Esophagus (tissue), 2 donors: ENCODE data around the gene RPIA. TPM values are rescaled to one million over a fixed set of nuclear protein-coding genes. Genes with fewer than 3 reads are reported as not detected.
"Not testable (repeated sequence)": the region's sequence is repeated elsewhere in the genome, so short reads cannot be mapped to it uniquely, and the experiment has no call there.

Experiments used
- H3K27ac ChIP-seq, 2 donors: one replicate each; pipeline ENCODE4 v1.5.1; 2013; ENCODE audit warnings: low read depth in 2 of 2, mild to moderate bottlenecking in 2 of 2, inconsistent platforms in 1 of 2, low read length in 1 of 2, moderate library complexity in 1 of 2
- H3K27me3 ChIP-seq, 2 donors: one replicate each; pipeline ENCODE4 v1.6.1; 2013; ENCODE audit warnings: low read length in 2 of 2, control low read depth in 1 of 2, mild to moderate bottlenecking in 1 of 2; ENCODE audit not compliant: insufficient read depth in 2 of 2, control insufficient read depth in 1 of 2
- H3K36me3 ChIP-seq, 2 donors: one replicate each; pipeline ENCODE4 v1.6.1; 2013; ENCODE audit warnings: low read length in 1 of 2; ENCODE audit not compliant: control insufficient read depth in 2 of 2, insufficient read depth in 2 of 2
- H3K4me1 ChIP-seq, 2 donors: one replicate each; pipeline ENCODE4 v1.6.1; 2013; ENCODE audit warnings: low read length in 1 of 2; ENCODE audit not compliant: control insufficient read depth in 2 of 2, insufficient read depth in 2 of 2
- H3K4me3 ChIP-seq, 2 donors: one replicate each; pipeline ENCODE4 v1.5.1; 2013; ENCODE audit warnings: low read length in 2 of 2, mild to moderate bottlenecking in 2 of 2, low read depth in 1 of 2, moderate library complexity in 1 of 2
- H3K9me3 ChIP-seq, 2 donors: one replicate each; pipeline ENCODE4 v1.6.1; 2013; ENCODE audit warnings: mild to moderate bottlenecking in 2 of 2, low read depth in 1 of 2, low read length in 1 of 2, moderate library complexity in 1 of 2; ENCODE audit not compliant: control insufficient read depth in 2 of 2, insufficient read depth in 1 of 2
- WGBS, 2 donors: extraction: QIAGEN DNeasy Blood & Tissue Kit; methylation state at CpG; one replicate each; pipeline ENCODE4 v1.1.7; 2013; 5-methylcytosine and 5-hydroxymethylcytosine counted together
- polyA plus RNA-seq, 2 donors: library from polyadenylated mRNA; stranded (reverse); fragments of 200-250 nt; gene quantifications; one replicate each; pipeline ENCODE4 v1.2.3, GENCODE V29; 2013
- donor health status: healthy with polysubstance abuse.
- donor health status: Bipolar disorder and iron deficiency.

The RPIA gene
- polyA plus RNA-seq, result 10 to 100 TPM; 18.9 to 20.1 TPM

GRCh38 chr2:88691339-88692183, at the start of gene RPIA:
TSS of gene RPIA (plus strand) at chr2:88691673. CDS start at chr2:88691699, 26 bp downstream.
- 0% methylated on average over 65 to 71 of the region's 71 CpGs for WGBS, 2 donors
- peak within 1 kb of the TSS; percentile 88 to 92 for H3K4me3 ChIP-seq
- H3K27me3 ChIP-seq, result no peaks in the 10 kb centered on the region
- H3K4me1 ChIP-seq, result peaks cover 0 to 4% of the 10 kb centered on the region in 2 donors
- H3K36me3 ChIP-seq, result no peaks in the 10 kb centered on the region
- peak within 1 kb of the TSS; percentile 90 to 97 for H3K27ac ChIP-seq
- H3K9me3 ChIP-seq, result no peaks in the 10 kb centered on the region

- 51 to 66% methylated on average over 3 of the region's 3 CpGs for WGBS, 2 donors
- H3K27ac ChIP-seq, result no peak overlapping the region
- peaks cover 0 to 4% of the 10 kb centered on the region in 2 donors for H3K9me3 ChIP-seq
- no peaks in the 10 kb centered on the region for H3K27me3 ChIP-seq
- H3K36me3 ChIP-seq, result no peaks in the 10 kb centered on the region
- no peak overlapping the region for H3K4me3 ChIP-seq
- H3K4me1 ChIP-seq, result no peaks in the 10 kb centered on the region
These were observed 49.2 kb upstream of the RPIA start for GRCh38 chr2:88642278-88642677.

- H3K4me1 ChIP-seq, H3K36me3 ChIP-seq, H3K4me3 ChIP-seq, H3K9me3 ChIP-seq, H3K27ac ChIP-seq, H3K27me3 ChIP-seq: not testable (repeated sequence)
- WGBS, 2 donors, result 62 to 68% methylated on average over 2 of the region's 2 CpGs
These were observed 46.1 kb upstream of the RPIA start for GRCh38 chr2:88645291-88645882.

- no peak overlapping the region for H3K27ac ChIP-seq
- 75 to 89% methylated on average over 1 of the region's 1 CpG for WGBS, 2 donors
- H3K4me1 ChIP-seq, result no peaks in the 10 kb centered on the region
- no peak overlapping the region for H3K4me3 ChIP-seq
- no peaks in the 10 kb centered on the region for H3K27me3 ChIP-seq
- no peaks in the 10 kb centered on the region for H3K9me3 ChIP-seq
- H3K36me3 ChIP-seq, result no peaks in the 10 kb centered on the region
These were observed 39.8 kb upstream of the RPIA start for GRCh38 chr2:88651646-88652045.

- Histone ChIP-seq H3K27ac (no peak overlapping the region), H3K4me1 (peaks cover 2% of the 10 kb centered on the region in 2 donors)
- 75 to 81% methylated on average over 2 of the region's 2 CpGs for WGBS, 2 donors
These were observed 36.8 kb upstream of the RPIA start for GRCh38 chr2:88654714-88655113.

GRCh38 chr2:88656690-88657089, 34.8 kb upstream of the RPIA start:
- no peaks in the 10 kb centered on the region for H3K36me3 ChIP-seq
- no peak overlapping the region for H3K4me3 ChIP-seq
- H3K27me3 ChIP-seq, result no peaks in the 10 kb centered on the region
- H3K9me3 ChIP-seq, result no peaks in the 10 kb centered on the region
- WGBS, 2 donors, result 88 to 92% methylated on average over 3 of the region's 3 CpGs
- H3K4me1 ChIP-seq, result peaks cover 2% of the 10 kb centered on the region in 2 donors
- H3K27ac ChIP-seq, result no peak overlapping the region

More at GRCh38 chr2:88654714-88655113, 36.8 kb upstream of the RPIA start:
- Histone ChIP-seq H3K36me3 (no peaks in the 10 kb centered on the region), H3K9me3 (no peaks in the 10 kb centered on the region), H3K4me3 (no peak overlapping the region), H3K27me3 (no peaks in the 10 kb centered on the region)

GRCh38 chr2:88657131-88657530, 34.3 kb upstream of the RPIA start:
- Histone ChIP-seq H3K27me3 (no peaks in the 10 kb centered on the region), H3K4me1 (peaks cover 2% of the 10 kb centered on the region in 2 donors), H3K27ac (no peak overlapping the region), H3K4me3 (no peak overlapping the region), H3K36me3 (no peaks in the 10 kb centered on the region), H3K9me3 (no peaks in the 10 kb centered on the region)
- 94 to 97% methylated on average over 2 of the region's 2 CpGs for WGBS, 2 donors

GRCh38 chr2:88658326-88658725, 33.1 kb upstream of the RPIA start:
- WGBS, 2 donors, result 34 to 39% methylated on average over 3 of the region's 3 CpGs

GRCh38 chr2:88658881-88659537, 32.5 kb upstream of the RPIA start:
- Histone ChIP-seq H3K9me3 (no peaks in the 10 kb centered on the region), H3K4me1 (peaks cover 2% of the 10 kb centered on the region in 2 donors), H3K36me3 (no peaks in the 10 kb centered on the region), H3K27me3 (no peaks in the 10 kb centered on the region), H3K27ac (peak overlapping the region; percentile 45 to 49), H3K4me3 (no peak overlapping the region)
- WGBS, 2 donors, result 63 to 67% methylated on average over 4 of the region's 4 CpGs

More at GRCh38 chr2:88658326-88658725, 33.1 kb upstream of the RPIA start:
- no peak overlapping the region for H3K4me3 ChIP-seq
- H3K9me3 ChIP-seq, result no peaks in the 10 kb centered on the region
- no peaks in the 10 kb centered on the region for H3K36me3 ChIP-seq
- H3K27me3 ChIP-seq, result no peaks in the 10 kb centered on the region
- H3K27ac ChIP-seq, result no peak overlapping the region
- peaks cover 2% of the 10 kb centered on the region in 2 donors for H3K4me1 ChIP-seq
